ENCODE data around the gene RIGI.
"Not testable (repeated sequence)": the region's sequence is repeated elsewhere in the genome, so short reads cannot be mapped to it uniquely, and the experiment has no call there.

RIGI gene

GRCh38 chr9:32525709-32526030 lies 326 bp downstream of the RIGI start:
- DNase-seq = no peak

DNA sequence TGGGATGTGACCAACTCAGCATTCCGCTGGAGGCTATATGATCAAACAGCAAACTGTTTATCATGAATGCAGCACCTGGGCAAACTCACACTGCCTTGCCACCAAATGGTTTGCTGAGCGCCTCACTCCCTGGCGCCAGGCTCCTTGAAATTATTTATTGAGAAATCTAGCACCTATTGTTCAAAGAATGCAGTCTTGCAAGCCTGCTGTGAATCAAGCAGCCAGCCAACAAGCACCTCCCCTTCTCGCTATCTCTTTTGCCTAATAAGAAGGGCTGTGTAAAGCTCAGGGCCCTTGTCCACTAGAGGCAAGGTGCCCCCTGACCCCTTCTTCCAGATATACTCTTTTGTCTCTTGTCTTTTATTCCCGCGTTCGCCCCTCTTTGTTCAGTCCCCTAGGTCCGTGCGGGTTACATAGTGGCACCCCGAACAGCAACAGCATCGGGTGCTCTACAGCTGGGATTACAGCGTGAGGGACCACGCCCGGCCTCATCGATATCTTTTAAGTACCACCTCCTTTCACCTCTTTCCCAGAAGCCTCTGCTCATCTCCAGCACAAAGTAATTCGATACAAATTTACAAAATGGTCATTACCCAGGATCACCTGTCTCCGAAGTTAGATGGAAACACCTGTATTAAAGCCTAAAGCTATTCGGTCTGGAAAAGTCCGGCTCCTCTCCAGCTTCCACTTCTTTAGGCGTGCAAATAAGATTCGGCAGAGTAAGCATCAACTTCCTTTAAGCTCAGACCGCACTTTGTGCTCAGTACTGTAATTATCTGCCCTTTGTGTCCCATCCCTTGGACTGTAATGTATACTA lies 896 bp downstream of the RIGI start:
- no peak for DNase-seq

GRCh38 chr9:32524558-32524891 lies 1.5 kb downstream of the RIGI start:
- not testable (repeated sequence) for DNase-seq

DNA sequence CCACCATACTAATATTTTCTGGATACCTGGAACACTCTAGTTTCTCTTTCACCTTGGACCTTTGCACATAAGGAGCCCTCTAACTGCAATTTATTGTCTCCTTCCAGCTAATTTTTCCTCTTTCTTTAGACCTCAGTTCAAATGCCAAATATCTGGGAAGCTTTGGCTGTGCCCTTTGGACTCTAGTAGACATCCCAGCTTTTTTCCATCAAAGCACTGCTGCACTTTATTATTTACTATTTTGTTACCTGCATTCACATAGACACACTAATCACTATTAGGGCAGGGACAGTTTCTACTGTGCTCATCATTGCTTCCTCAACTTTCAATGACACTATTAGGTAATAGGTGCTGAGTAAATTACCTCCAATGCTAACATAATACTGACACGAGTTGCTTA lies 2.1 kb downstream of the RIGI start:
- DNase-seq = no peak

DNA sequence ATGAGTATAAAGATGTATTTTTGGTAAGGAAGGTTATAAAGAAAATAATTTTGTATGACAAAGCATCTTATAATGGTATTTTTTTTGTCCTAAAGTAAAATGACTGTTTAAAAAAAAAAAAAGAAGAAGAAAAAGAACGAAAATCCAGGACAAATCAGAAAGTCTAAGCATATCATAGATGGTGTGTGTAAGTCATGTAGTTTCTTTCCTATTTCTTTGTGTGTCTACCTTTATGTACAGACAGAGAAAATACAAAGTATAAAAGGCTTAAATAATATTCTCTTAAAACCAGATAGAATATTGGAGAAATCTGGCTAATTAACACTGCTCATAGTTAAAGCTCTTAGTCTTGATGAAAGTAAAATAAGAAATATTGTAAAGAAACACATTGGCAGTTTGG lies 7.7 kb downstream of the RIGI start:
- DNase-seq = no peak

GRCh38 chr9:32516241-32516640 lies 9.8 kb downstream of the RIGI start:
- DNase-seq = no peak

DNA sequence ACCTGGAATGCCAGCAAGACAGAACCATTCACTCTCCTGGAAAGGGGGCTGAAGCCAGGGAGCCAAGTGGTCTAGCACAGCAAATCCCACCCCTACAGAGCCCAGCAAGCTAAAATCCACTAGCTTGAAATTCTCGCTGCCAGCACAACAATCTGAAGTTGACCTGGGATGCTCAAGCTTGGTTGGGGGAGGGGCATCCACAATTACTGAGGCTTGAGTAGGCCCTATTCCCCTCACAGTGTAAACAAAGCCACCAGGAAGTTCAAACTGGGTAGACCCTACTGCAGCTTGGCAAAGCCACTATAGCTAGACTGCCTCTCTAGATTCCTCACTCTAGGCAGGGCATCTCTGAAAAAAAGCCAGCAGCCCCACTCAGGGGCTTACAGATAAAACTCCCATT lies 17.3 kb downstream of the RIGI start:
- no peak for DNase-seq

DNA sequence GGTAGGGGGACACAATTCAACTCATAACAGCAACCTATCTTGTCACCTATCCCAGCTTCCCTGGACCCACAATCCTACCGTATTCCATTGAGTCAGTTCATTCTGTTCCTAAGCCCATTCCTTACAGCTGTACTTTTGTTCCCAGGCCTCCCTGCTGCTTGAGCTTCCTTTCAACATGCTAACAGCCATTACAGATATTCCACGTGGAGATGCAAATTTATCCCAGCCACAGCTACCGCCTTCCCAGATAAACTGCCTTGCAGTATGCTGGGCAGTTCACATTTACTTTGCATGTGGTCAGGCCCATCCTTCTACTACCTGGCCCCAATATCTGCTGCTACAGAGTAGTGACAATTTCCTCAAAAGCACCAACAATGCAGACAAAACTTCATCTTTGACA lies 23.0 kb downstream of the RIGI start:
- no peak for DNase-seq

- DNase-seq = no peak
Measured at GRCh38 chr9:32502464-32502863, 23.5 kb downstream of the RIGI start.

- no peak for DNase-seq
Measured at GRCh38 chr9:32501868-32502267, 24.1 kb downstream of the RIGI start.

DNA sequence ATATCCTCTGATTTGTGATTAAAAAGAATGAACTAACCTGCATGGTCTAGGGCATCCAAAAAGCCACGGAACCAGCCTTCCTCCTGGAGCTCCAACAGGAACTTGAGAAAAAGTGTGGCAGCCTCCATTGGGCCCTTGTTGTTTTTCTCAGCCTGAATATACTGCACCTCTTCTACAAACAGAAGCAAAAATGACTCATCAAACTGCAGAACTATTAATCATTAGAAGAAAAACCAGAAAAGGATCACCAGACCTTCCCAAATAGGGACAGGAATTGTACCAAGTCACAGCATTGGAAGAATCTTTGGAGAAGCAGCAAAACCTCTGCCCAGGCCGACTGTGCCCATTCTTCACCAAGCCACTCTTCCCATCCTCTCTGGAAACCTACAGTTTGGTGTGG lies 25.2 kb downstream of the RIGI start:
- no peak for DNase-seq

- DNase-seq = no peak
Measured at GRCh38 chr9:32497921-32498320, 28.1 kb downstream of the RIGI start.

- no peak for DNase-seq
Measured at GRCh38 chr9:32490601-32491000, 35.4 kb downstream of the RIGI start.

GRCh38 chr9:32487981-32488380 lies 38.0 kb downstream of the RIGI start:
- no peak for DNase-seq

GRCh38 chr9:32486839-32487562 lies 39.0 kb downstream of the RIGI start:
- DNase-seq = no peak

DNA sequence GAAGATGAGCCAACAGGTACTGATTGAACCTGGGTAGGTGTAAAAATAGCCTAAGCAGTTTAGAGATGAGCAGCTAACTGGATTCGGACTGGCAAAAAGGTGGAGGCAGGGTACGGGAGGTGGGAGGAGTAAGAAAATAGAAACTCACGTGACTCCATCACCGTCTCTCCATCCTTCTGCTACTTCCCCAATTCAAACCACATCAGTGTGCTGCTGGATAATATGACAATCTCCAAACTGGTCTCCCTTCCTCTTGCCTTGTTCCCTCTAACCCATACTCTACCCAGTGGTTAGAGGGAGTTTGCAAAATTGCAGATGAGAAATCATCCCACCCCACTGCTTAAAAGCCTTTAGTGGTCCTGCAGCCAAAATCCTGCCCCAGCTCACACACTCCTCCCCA lies 42.7 kb downstream of the RIGI start:
- no peak for DNase-seq
